GM12801 (cell line): ENCODE results near the gene GADD45G.

Source experiments
- CTCF ChIP-seq: IDR thresholded peaks from one replicate; pipeline ENCODE4 v1.5.1; 2011; ENCODE audit warnings: control low read depth; ENCODE audit not compliant: insufficient read length; ENCODE audit errors: extremely low read depth

GADD45G gene

GRCh38 chr9:89634995-89635742 is 30.4 kb downstream of the GADD45G start:
- no peak for TF ChIP-seq CTCF

GRCh38 chr9:89635816-89636215 is 31.0 kb downstream of the GADD45G start:
- TF ChIP-seq CTCF: no peak

- no peak for TF ChIP-seq CTCF
Measured at GRCh38 chr9:89637787-89638186, 33.0 kb downstream of the GADD45G start.

- no peak for TF ChIP-seq CTCF
Measured at GRCh38 chr9:89638359-89638758, 33.5 kb downstream of the GADD45G start.

- TF ChIP-seq CTCF: no peak
Measured at GRCh38 chr9:89638893-89639292, 34.1 kb downstream of the GADD45G start.

GRCh38 chr9:89639367-89639795 is 34.6 kb downstream of the GADD45G start:
- TF ChIP-seq CTCF: no peak

GRCh38 chr9:89639961-89640360 is 35.1 kb downstream of the GADD45G start:
- TF ChIP-seq CTCF: no peak
